ENCODE results near the gene ZFHX3. TPM values are rescaled to one million over a fixed set of nuclear protein-coding genes. Genes with fewer than 3 reads are reported as not detected.

Gene ZFHX3
- total RNA-seq, 1 experiment from 2014 or later: 1.5 TPM

DNA sequence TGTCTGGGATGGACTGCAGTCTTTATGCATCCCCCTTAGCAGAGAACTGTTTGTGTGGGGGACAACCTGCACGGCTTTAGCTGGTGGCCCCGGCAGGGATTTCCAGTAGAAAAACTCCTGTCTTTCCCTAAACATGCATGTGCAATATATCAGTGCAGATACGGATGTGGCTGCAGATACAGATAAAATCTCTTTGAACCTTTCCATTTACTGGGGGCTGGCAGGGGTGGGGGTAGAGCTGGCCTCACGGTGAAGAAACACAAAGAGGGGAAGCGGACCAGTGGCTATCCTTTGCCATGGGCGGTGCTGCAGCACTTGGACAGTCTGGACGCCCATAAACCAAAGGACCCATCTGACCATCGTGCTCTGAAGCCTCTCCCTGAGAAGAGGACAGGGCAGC, 201.3 kb downstream of the ZFHX3 start:
- no peak overlapping the region for H3K27ac Mint-ChIP-seq
- H3K27ac ChIP-seq (ENCODE audit: insufficient read length, low read depth, low read length): no peak overlapping the region

More for the DNA sequence above, 201.3 kb downstream of the ZFHX3 start:
- Histone ChIP-seq H3T11ph (ENCODE audit: low read length) (no peak overlapping the region), H4K5ac (ENCODE audit: insufficient read length, low read depth, low read length) (no peak overlapping the region), H3K56ac (ENCODE audit: insufficient read length, low read depth, low read length) (no peak overlapping the region), H3K9ac (ENCODE audit: extremely low read depth, insufficient read length, low read length) (no peak overlapping the region), H3K27me3 (ENCODE audit: insufficient read depth, low read length) (no peaks in the 10 kb centered on the region), H3K4me2 (ENCODE audit: insufficient read depth, insufficient read length, low read length) (no peak overlapping the region), H2BK20ac (ENCODE audit: low read depth, low read length, poor library complexity, severe bottlenecking) (no peak overlapping the region), H2BK12ac (ENCODE audit: insufficient read length, low read depth, low read length) (no peak overlapping the region), H2AK5ac (ENCODE audit: insufficient read length, low read length) (no peak overlapping the region), H4K8ac (replicated peaks; ENCODE audit: insufficient read length, low read depth, low read length) (no peak overlapping the region), H2AFZ (ENCODE audit: low read length) (no peak overlapping the region), H3K18ac (ENCODE audit: insufficient read length, low read depth, low read length) (no peak overlapping the region), H3K23ac (ENCODE audit: insufficient read length, low read depth, low read length) (no peak overlapping the region), H3K4me1 (ENCODE audit: insufficient read depth, low read length) (no peaks in the 10 kb centered on the region; the same call in 1 of the 2 replicates), H2BK120ac (ENCODE audit: low read depth, low read length, poor library complexity, severe bottlenecking) (no peak overlapping the region), H3K9me3 (ENCODE audit: control insufficient read depth, low read depth, low read length) (no peaks in the 10 kb centered on the region), H4K91ac (ENCODE audit: insufficient read length, low read depth, low read length) (no peak overlapping the region), H3K79me2 (ENCODE audit: insufficient read depth, low read length) (no peaks in the 10 kb centered on the region), H4K20me1 (ENCODE audit: control insufficient read depth, insufficient read depth, insufficient read length) (peaks cover 2% of the 10 kb centered on the region), H3K14ac (ENCODE audit: insufficient read depth, low read length) (no peak overlapping the region), H3K23me2 (ENCODE audit: insufficient read length, low read depth, low read length, poor library complexity, severe bottlenecking) (no peaks in the 10 kb centered on the region), H3K4ac (ENCODE audit: low read depth, low read length) (no peak overlapping the region), H2BK5ac (ENCODE audit: insufficient read length, low read length) (no peak overlapping the region), H3K79me1 (ENCODE audit: insufficient read depth, low read depth, low read length, poor library complexity, severe bottlenecking) (no peaks in the 10 kb centered on the region), H2BK15ac (ENCODE audit: low read depth, low read length) (no peak overlapping the region)
- DNase-seq: no peak
- TF ChIP-seq, protein P1, sequence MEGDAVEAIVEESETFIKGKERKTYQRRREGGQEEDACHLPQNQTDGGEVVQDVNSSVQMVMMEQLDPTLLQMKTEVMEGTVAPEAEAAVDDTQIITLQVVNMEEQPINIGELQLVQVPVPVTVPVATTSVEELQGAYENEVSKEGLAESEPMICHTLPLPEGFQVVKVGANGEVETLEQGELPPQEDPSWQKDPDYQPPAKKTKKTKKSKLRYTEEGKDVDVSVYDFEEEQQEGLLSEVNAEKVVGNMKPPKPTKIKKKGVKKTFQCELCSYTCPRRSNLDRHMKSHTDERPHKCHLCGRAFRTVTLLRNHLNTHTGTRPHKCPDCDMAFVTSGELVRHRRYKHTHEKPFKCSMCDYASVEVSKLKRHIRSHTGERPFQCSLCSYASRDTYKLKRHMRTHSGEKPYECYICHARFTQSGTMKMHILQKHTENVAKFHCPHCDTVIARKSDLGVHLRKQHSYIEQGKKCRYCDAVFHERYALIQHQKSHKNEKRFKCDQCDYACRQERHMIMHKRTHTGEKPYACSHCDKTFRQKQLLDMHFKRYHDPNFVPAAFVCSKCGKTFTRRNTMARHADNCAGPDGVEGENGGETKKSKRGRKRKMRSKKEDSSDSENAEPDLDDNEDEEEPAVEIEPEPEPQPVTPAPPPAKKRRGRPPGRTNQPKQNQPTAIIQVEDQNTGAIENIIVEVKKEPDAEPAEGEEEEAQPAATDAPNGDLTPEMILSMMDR (conservative IDR thresholded peaks at IDR 0.05): no peak
- Mint-ChIP-seq H3K9me3 (no peaks in the 10 kb centered on the region), H3K4me3 (no peak overlapping the region), H3K36me3 (ENCODE audit: insufficient read depth in 1 of 3, low read depth in 3 of 3) (no peaks in the 10 kb centered on the region), H3K4me1 (peaks cover 14 to 22% of the 10 kb centered on the region in 2 experiments), H3K27me3 (ENCODE audit: low read depth) (peaks cover 2% of the 10 kb centered on the region; the same call in 1 of the 2 replicates)
- no CpG with 5 or more reads among the region's 8 CpGs for WGBS (ENCODE audit: extremely low coverage, insufficient read length, low lambda C conversion rate)

All from H9 (cell line).